CD8-positive, alpha-beta memory T cell (primary cell): Measurements from ENCODE around the gene SPOCD1. TPM values are rescaled to one million over a fixed set of nuclear protein-coding genes. Genes with fewer than 3 reads are reported as not detected.

Experiments
- polyA plus RNA-seq: library from polyadenylated mRNA; unstranded; fragments of 300-500 nt; fragmentation: Illumina TruSeq; gene quantifications from one replicate; pipeline ENCODE4 v1.2.3, GENCODE V29; 2021
- total RNA-seq, 2 experiments: library from RNA; stranded (reverse); gene quantifications; one replicate each; pipeline ENCODE4 v1.2.3, GENCODE V29; 2021

SPOCD1 gene
- total and polyA plus RNA-seq, 3 experiments from 2014 or later = 0.18 TPM; not detected in 2

Other genes starting within 250 kb of the SPOCD1 start
- not detected for gene TINAGL1, start 239.5 kb downstream of the SPOCD1 start, total RNA-seq
- not detected for gene TINAGL1, start 239.5 kb downstream of the SPOCD1 start, polyA plus RNA-seq
- gene HCRTR1, start 198.3 kb downstream of the SPOCD1 start, total RNA-seq = not detected
- not detected for gene HCRTR1, start 198.3 kb downstream of the SPOCD1 start, polyA plus RNA-seq
- gene PEF1, start 171.1 kb downstream of the SPOCD1 start, total RNA-seq = 10 to 100 TPM; 67.9 to 69.9 TPM
- 98.9 TPM for gene PEF1, start 171.1 kb downstream of the SPOCD1 start, polyA plus RNA-seq
- gene COL16A1, start 112.0 kb downstream of the SPOCD1 start, total RNA-seq = under 1 TPM in 1 of 2 experiments, not detected in 1; 0.85 TPM
- gene COL16A1, start 112.0 kb downstream of the SPOCD1 start, polyA plus RNA-seq = not detected
- under 1 TPM; 0.35 to 0.57 TPM for gene ADGRB2, start 51.7 kb downstream of the SPOCD1 start, total RNA-seq
- gene ADGRB2, start 51.7 kb downstream of the SPOCD1 start, polyA plus RNA-seq = 0.24 TPM
- 100 to 1,000 TPM; 339 to 368 TPM for gene PTP4A2, start 122.3 kb upstream of the SPOCD1 start, total RNA-seq
- 598 TPM for gene PTP4A2, start 122.3 kb upstream of the SPOCD1 start, polyA plus RNA-seq
- gene KHDRBS1, start 197.8 kb upstream of the SPOCD1 start, total RNA-seq = 100 to 1,000 TPM; 210 TPM
- 117 TPM for gene KHDRBS1, start 197.8 kb upstream of the SPOCD1 start, polyA plus RNA-seq